Liver (tissue), 9 donors: Measurements from ENCODE around the gene CACNA1B. TPM values are rescaled to one million over a fixed set of nuclear protein-coding genes. Genes with fewer than 3 reads are reported as not detected.

Source experiments
- DNase-seq: peaks from one replicate; pipeline ENCODE4 v3.0.0-alpha.2; 2017; ENCODE audit warnings: low spot score
- H3K27ac ChIP-seq, 2 donors: one replicate each; pipeline ENCODE4 v1.7.0; 2013; ENCODE audit warnings: inconsistent platforms in 2 of 2, low read length in 2 of 2, control low read depth in 1 of 2, low read depth in 1 of 2, mild to moderate bottlenecking in 1 of 2
- H3K27me3 ChIP-seq, 4 donors: one replicate each; pipeline versions ENCODE4 v1.6.1 to v1.7.0; 2013; ENCODE audit warnings: low read length in 3 of 4, inconsistent platforms in 1 of 4, mild to moderate bottlenecking in 1 of 4, moderate library complexity in 1 of 4; ENCODE audit not compliant: control insufficient read depth in 4 of 4, insufficient read depth in 4 of 4
- H3K36me3 ChIP-seq, 4 donors: one replicate each; pipeline versions ENCODE4 v1.6.1 to v1.7.0; 2013; ENCODE audit warnings: low read length in 3 of 4, mild to moderate bottlenecking in 3 of 4, low read depth in 1 of 4, moderate library complexity in 1 of 4; ENCODE audit not compliant: control insufficient read depth in 4 of 4, insufficient read depth in 3 of 4
- H3K4me1 ChIP-seq, 4 donors: one replicate each; pipeline versions ENCODE4 v1.6.1 to v1.7.0; 2013; ENCODE audit warnings: low read length in 3 of 4, mild to moderate bottlenecking in 3 of 4, moderate library complexity in 1 of 4; ENCODE audit not compliant: control insufficient read depth in 4 of 4, insufficient read depth in 4 of 4
- H3K4me3 ChIP-seq, 3 donors: one replicate each; pipeline versions ENCODE4 v1.6.1 to v1.7.0; 2013; ENCODE audit warnings: low read length in 3 of 3, control low read depth in 1 of 3, low read depth in 1 of 3, mild to moderate bottlenecking in 1 of 3
- H3K9ac ChIP-seq, 2 donors: one replicate each; pipeline ENCODE4 v1.7.0; 2013; ENCODE audit warnings: low read length in 2 of 2, mild to moderate bottlenecking in 2 of 2, moderate library complexity in 2 of 2, control low read depth in 1 of 2, low read depth in 1 of 2
- H3K9me3 ChIP-seq, 4 donors: one replicate each; pipeline versions ENCODE4 v1.6.1 to v1.7.0; 2013; ENCODE audit warnings: low read length in 3 of 4; ENCODE audit not compliant: control insufficient read depth in 4 of 4
- ATF3 ChIP-seq: IDR thresholded peaks from 2 replicates; pipeline ENCODE4 v1.6.1; 2016; ENCODE audit warnings: antibody characterized with exemption
- EGR1 ChIP-seq, 2 donors: IDR thresholded peaks; 2 replicates each; pipeline ENCODE4 v1.6.1; 2016 to 2018; ENCODE audit warnings: antibody characterized with exemption in 2 of 2, low read depth in 2 of 2
- FOXA1 ChIP-seq: IDR thresholded peaks from 2 replicates; pipeline ENCODE4 v1.6.1; 2016; ENCODE audit warnings: antibody characterized with exemption
- FOXA2 ChIP-seq: IDR thresholded peaks from 2 replicates; pipeline ENCODE4 v1.6.1; 2016; ENCODE audit warnings: antibody characterized with exemption
- GABPA ChIP-seq, 2 donors: IDR thresholded peaks in 1 of 2; conservative IDR thresholded peaks in 1 of 2; 2 replicates each; pipeline ENCODE4 v1.6.1; 2016; ENCODE audit warnings: antibody characterized with exemption in 2 of 2, mild to moderate bottlenecking in 1 of 2, moderate library complexity in 1 of 2
- HNF4A ChIP-seq, 2 donors: conservative IDR thresholded peaks; 2 replicates each; pipeline ENCODE4 v1.6.1; 2016; ENCODE audit warnings: antibody characterized with exemption in 2 of 2, mild to moderate bottlenecking in 2 of 2
- HNF4G ChIP-seq: IDR thresholded peaks from 2 replicates; pipeline ENCODE4 v1.6.1; 2016; ENCODE audit warnings: antibody characterized with exemption
- JUND ChIP-seq, 2 donors: IDR thresholded peaks; 2 replicates each; pipeline ENCODE4 v1.6.1; 2016; ENCODE audit warnings: antibody characterized with exemption in 2 of 2
- MAX ChIP-seq: IDR thresholded peaks from 2 replicates; pipeline ENCODE4 v1.6.1; 2016; ENCODE audit warnings: antibody characterized with exemption
- NR2F2 ChIP-seq: IDR thresholded peaks from 2 replicates; pipeline ENCODE4 v1.6.1; 2016; ENCODE audit warnings: antibody characterized with exemption
- RAD21 ChIP-seq, 2 donors: IDR thresholded peaks; 2 replicates each; pipeline ENCODE4 v1.6.1; 2016; ENCODE audit warnings: antibody characterized with exemption in 2 of 2, mild to moderate bottlenecking in 2 of 2
- RXRA ChIP-seq, 2 donors: IDR thresholded peaks; 2 replicates each; pipeline ENCODE4 v1.6.1; 2017 to 2018; ENCODE audit warnings: antibody characterized with exemption in 2 of 2, mild to moderate bottlenecking in 1 of 2
- SP1 ChIP-seq: IDR thresholded peaks from 2 replicates; pipeline ENCODE4 v1.6.1; 2018; ENCODE audit warnings: antibody characterized with exemption, mild to moderate bottlenecking
- YY1 ChIP-seq: IDR thresholded peaks from 2 replicates; pipeline ENCODE4 v1.6.1; 2016; ENCODE audit warnings: antibody characterized with exemption, mild to moderate bottlenecking
- ZBTB33 ChIP-seq: IDR thresholded peaks from 2 replicates; pipeline ENCODE4 v1.6.1; 2016; ENCODE audit warnings: antibody characterized with exemption
- WGBS: extraction: QIAGEN DNeasy Blood & Tissue Kit; methylation state at CpG from one replicate; pipeline ENCODE4 v1.1.7; 2013; 5-methylcytosine and 5-hydroxymethylcytosine counted together
- polyA plus RNA-seq, 2 donors: library from polyadenylated mRNA; stranded (reverse) in 1 of 2; unstranded in 1 of 2; fragments of 200-250 nt in 1 of 2; fragments of >200 nt in 1 of 2; fragmentation: Nextera tagmentation in 1 of 2; extraction: Ambion mirVana in 1 of 2; gene quantifications; one replicate each; pipeline versions ENCODE4 v1.2.1 to v1.2.3, GENCODE V29; 2013 to 2015
- total RNA-seq, 2 donors: library from RNA; depleted of rRNA; stranded (reverse); fragments of >200 nt; gene quantifications; one replicate each; pipeline ENCODE4 v1.2.3, GENCODE V29; 2014
- TF ChIP-seq, protein P1 (sequence below): fragments of 150-350 bp; IDR thresholded peaks from 2 replicates; pipeline ENCODE4 v1.5.1; 2017; ENCODE audit warnings: improper control_type of control experiment, low read depth, low read length; ENCODE audit not compliant: missing input control
- donor health status: healthy.
- donor health status: healthy.
- donor health status: healthy.
- donor health status: healthy.
- donor health status: healthy.

CACNA1B gene
- total and polyA plus RNA-seq, 4 donors = under 0.01 to 0.05 TPM; not detected in 2

DNA sequence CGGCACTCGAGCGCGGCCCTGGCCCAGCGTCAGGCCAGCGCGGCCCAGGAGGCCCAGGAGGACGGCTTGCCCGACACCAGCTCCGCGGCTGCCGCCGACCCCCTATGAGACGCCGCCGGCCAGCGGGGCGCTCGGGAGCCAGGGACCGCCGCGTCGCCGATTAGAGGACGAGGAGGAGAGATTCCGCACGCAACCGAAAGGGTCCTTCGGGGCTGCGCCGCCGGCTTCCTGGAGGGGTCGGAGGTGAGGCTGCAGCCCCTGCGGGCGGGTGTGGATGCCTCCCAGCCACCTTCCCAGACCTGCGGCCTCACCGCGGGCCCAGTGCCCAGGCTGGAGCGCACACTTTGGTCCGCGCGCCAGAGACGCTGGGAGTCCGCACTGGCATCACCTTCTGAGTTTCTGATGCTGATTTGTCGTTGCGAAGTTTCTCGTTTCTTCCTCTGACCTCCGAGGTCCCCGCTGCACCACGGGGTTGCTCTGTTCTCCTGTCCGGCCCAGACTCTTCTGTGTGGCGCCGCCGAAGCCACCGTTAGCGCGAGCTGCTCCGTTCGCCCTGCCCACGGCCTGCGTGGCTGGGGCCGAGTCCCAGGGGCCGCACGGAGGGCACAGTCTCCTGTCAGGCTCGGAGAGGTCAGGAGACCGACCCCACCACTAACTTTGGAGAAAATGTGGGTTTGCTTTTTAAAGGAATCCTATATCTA, 42.6 kb upstream of the CACNA1B start:
- TF ChIP-seq GABPA (IDR thresholded peaks at IDR 0.05 in 1 of 2, conservative IDR thresholded peaks at IDR 0.05 in 1 of 2) (no peak), HNF4A (conservative IDR thresholded peaks at IDR 0.05) (no peak), EGR1 (IDR thresholded peaks at IDR 0.05; ENCODE audit: low read depth in 2 of 2) (no peak), YY1 (no peak), ZBTB33 (no peak), HNF4G (no peak), RXRA (IDR thresholded peaks at IDR 0.05) (no peak), NR2F2 (no peak), ATF3 (no peak), FOXA2 (no peak), SP1 (no peak), RAD21 (IDR thresholded peaks at IDR 0.05) (no peak)
- WGBS = 98% methylated on average over 66 of the region's 66 CpGs
- Histone ChIP-seq H3K27ac (no peak overlapping the region), H3K27me3 (no peaks in the 10 kb centered on the region), H3K9me3 (no peaks in the 10 kb centered on the region), H3K36me3 (peaks cover 11 to 44% (median 28%) of the 10 kb centered on the region in 4 donors), H3K9ac (no peak overlapping the region), H3K4me1 (no peaks in the 10 kb centered on the region), H3K4me3 (no peak overlapping the region)
- no peak for DNase-seq

- WGBS = 95% methylated on average over 28 of the region's 28 CpGs
- no peak overlapping the region for H3K27ac ChIP-seq
- DNase-seq = no peak
- TF ChIP-seq MAX = no peak
- TF ChIP-seq EGR1 (IDR thresholded peaks at IDR 0.05; ENCODE audit: low read depth in 2 of 2) = no peak
- no peak for TF ChIP-seq HNF4A (conservative IDR thresholded peaks at IDR 0.05)
- no peak for TF ChIP-seq FOXA2
- H3K9me3 ChIP-seq = no peaks in the 10 kb centered on the region
- peaks cover 10 to 40% (median 25%) of the 10 kb centered on the region in 4 donors for H3K36me3 ChIP-seq
- no peaks in the 10 kb centered on the region for H3K27me3 ChIP-seq
- H3K4me1 ChIP-seq = no peaks in the 10 kb centered on the region
- H3K4me3 ChIP-seq = no peak overlapping the region
- no peak overlapping the region for H3K9ac ChIP-seq
Measured at GRCh38 chr9:137836151-137836830, 41.3 kb upstream of the CACNA1B start.

DNA sequence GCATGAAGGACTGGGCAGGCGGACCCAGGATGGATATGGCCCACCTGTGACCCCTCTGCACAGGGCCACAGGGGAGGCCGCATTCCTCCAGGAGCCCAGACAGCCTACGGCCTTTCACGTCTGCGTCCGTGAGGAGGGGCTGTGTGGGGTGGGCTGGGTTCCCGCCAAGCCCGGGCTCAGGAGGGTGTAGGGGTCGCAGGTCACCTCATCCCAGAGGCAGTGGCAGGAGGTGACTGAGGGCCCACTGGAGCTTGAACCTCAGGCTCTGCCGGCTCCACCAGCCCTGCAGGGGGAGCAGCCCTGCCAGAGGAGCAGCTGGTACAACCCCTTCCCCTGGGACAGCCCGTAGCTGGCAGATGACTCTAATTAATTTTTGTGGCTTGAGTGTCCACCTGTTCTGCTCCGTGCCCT, 40.7 kb upstream of the CACNA1B start:
- Histone ChIP-seq H3K36me3 (peaks cover 7 to 38% (median 23%) of the 10 kb centered on the region in 4 donors), H3K4me3 (no peak overlapping the region), H3K27ac (no peak overlapping the region), H3K27me3 (no peaks in the 10 kb centered on the region), H3K4me1 (no peaks in the 10 kb centered on the region), H3K9me3 (no peaks in the 10 kb centered on the region), H3K9ac (no peak overlapping the region)
- TF ChIP-seq GABPA (IDR thresholded peaks at IDR 0.05 in 1 of 2, conservative IDR thresholded peaks at IDR 0.05 in 1 of 2) (no peak), HNF4A (conservative IDR thresholded peaks at IDR 0.05) (no peak), SP1 (no peak), RAD21 (IDR thresholded peaks at IDR 0.05) (no peak), FOXA1 (no peak), ATF3 (no peak), FOXA2 (no peak), RXRA (IDR thresholded peaks at IDR 0.05) (no peak), JUND (IDR thresholded peaks at IDR 0.05) (no peak), NR2F2 (no peak), ZBTB33 (no peak), MAX (no peak)
- TF ChIP-seq, protein P1, sequence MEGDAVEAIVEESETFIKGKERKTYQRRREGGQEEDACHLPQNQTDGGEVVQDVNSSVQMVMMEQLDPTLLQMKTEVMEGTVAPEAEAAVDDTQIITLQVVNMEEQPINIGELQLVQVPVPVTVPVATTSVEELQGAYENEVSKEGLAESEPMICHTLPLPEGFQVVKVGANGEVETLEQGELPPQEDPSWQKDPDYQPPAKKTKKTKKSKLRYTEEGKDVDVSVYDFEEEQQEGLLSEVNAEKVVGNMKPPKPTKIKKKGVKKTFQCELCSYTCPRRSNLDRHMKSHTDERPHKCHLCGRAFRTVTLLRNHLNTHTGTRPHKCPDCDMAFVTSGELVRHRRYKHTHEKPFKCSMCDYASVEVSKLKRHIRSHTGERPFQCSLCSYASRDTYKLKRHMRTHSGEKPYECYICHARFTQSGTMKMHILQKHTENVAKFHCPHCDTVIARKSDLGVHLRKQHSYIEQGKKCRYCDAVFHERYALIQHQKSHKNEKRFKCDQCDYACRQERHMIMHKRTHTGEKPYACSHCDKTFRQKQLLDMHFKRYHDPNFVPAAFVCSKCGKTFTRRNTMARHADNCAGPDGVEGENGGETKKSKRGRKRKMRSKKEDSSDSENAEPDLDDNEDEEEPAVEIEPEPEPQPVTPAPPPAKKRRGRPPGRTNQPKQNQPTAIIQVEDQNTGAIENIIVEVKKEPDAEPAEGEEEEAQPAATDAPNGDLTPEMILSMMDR = no peak
- DNase-seq = no peak
- 84% methylated on average over 12 of the region's 12 CpGs for WGBS
